ENCODE results near the gene MKRN3.

MKRN3 gene

GRCh38 chr15:23616536-23616935 lies 51.1 kb downstream of the MKRN3 start:
- no peak for TF ChIP-seq CTCF (conservative IDR thresholded peaks at IDR 0.05; ENCODE audit: control insufficient read depth, insufficient read depth, low read depth, low read length)
- no peak for DNase-seq (ENCODE audit: low read depth)

More at GRCh38 chr15:23616536-23616935, 51.1 kb downstream of the MKRN3 start:
- no peak overlapping the region for H3K4me3 ChIP-seq (ENCODE audit: control insufficient read depth, low read depth, low read length)
